ENCODE results near the gene NSA2.
"Not testable (repeated sequence)": the region's sequence is repeated elsewhere in the genome, so short reads cannot be mapped to it uniquely, and the experiment has no call there.

The NSA2 gene

GRCh38 chr5:74766849-74767578 lies at the start of gene NSA2, which contains the start of gene GFM2:
TSS of gene NSA2 (plus strand) at chr5:74767249. CDS start at chr5:74767361, 112 bp downstream.
TSS of gene GFM2 (minus strand) at chr5:74767117. CDS start at chr5:74763742, 3,375 bp downstream.
- TF ChIP-seq CTCF (IDR thresholded peaks at IDR 0.05; ENCODE audit: low read depth, low read length, missing control alignments) = no peak
- peak; percentile 79 for DNase-seq (ENCODE audit: extremely low read depth, low read depth)

GRCh38 chr5:74717596-74717995 lies 49.5 kb upstream of the NSA2 start:
- TF ChIP-seq CTCF (IDR thresholded peaks at IDR 0.05; ENCODE audit: low read depth, low read length, missing control alignments) = no peak

More at GRCh38 chr5:74766849-74767578, at the start of gene NSA2, which contains the start of gene GFM2:
- H3K4me3 ChIP-seq (replicated peaks; ENCODE audit: low read depth, low read length) = peak within 1 kb of the TSS; percentile 98

GRCh38 chr5:74722271-74722670 lies 44.8 kb upstream of the NSA2 start:
- no peak for TF ChIP-seq CTCF (IDR thresholded peaks at IDR 0.05; ENCODE audit: low read depth, low read length, missing control alignments)
- DNase-seq (ENCODE audit: extremely low read depth, low read depth) = no peak
- H3K4me3 ChIP-seq (replicated peaks; ENCODE audit: low read depth, low read length) = no peak overlapping the region

More at GRCh38 chr5:74717596-74717995, 49.5 kb upstream of the NSA2 start:
- no peak for DNase-seq (ENCODE audit: extremely low read depth, low read depth)
- H3K4me3 ChIP-seq (replicated peaks; ENCODE audit: low read depth, low read length) = no peak overlapping the region

- no peak for TF ChIP-seq CTCF (IDR thresholded peaks at IDR 0.05; ENCODE audit: low read depth, low read length, missing control alignments)
- DNase-seq (ENCODE audit: extremely low read depth, low read depth) = no peak
- no peak overlapping the region for H3K4me3 ChIP-seq (replicated peaks; ENCODE audit: low read depth, low read length)
Observed at GRCh38 chr5:74725331-74725730, 41.7 kb upstream of the NSA2 start.

- no peak for TF ChIP-seq CTCF (IDR thresholded peaks at IDR 0.05; ENCODE audit: low read depth, low read length, missing control alignments)
- H3K4me3 ChIP-seq (replicated peaks; ENCODE audit: low read depth, low read length) = no peak overlapping the region
- DNase-seq (ENCODE audit: extremely low read depth, low read depth) = no peak
Observed at GRCh38 chr5:74736759-74737158, 30.3 kb upstream of the NSA2 start.

- no peak for TF ChIP-seq CTCF (IDR thresholded peaks at IDR 0.05; ENCODE audit: low read depth, low read length, missing control alignments)
- no peak for DNase-seq (ENCODE audit: extremely low read depth, low read depth)
- H3K4me3 ChIP-seq (replicated peaks; ENCODE audit: low read depth, low read length) = no peak overlapping the region
Observed at GRCh38 chr5:74738406-74738805, 28.6 kb upstream of the NSA2 start.

- H3K4me3 ChIP-seq (replicated peaks; ENCODE audit: low read depth, low read length); DNase-seq (ENCODE audit: extremely low read depth, low read depth): not testable (repeated sequence)
Observed at GRCh38 chr5:74748742-74749141, 18.3 kb upstream of the NSA2 start.
